HepG2 (cell line): ENCODE data around the gene UBE2M. TPM values are rescaled to one million over a fixed set of nuclear protein-coding genes. Genes with fewer than 3 reads are reported as not detected.

ENCODE experiments used
- AGO2 ChIP-seq: fragments of 200-400 bp; formaldehyde crosslinking; optimal IDR thresholded peaks from 2 replicates; pipeline ENCODE3; 2017; ENCODE audit warnings: mild to moderate bottlenecking, low read depth, low read length, moderate library complexity
- CEBPG ChIP-seq: IDR thresholded peaks from 2 replicates; pipeline ENCODE4 v1.6.1; 2016
- DRAP1 ChIP-seq: IDR thresholded peaks from 2 replicates; pipeline ENCODE4 v1.6.1; 2016; ENCODE audit warnings: missing genetic modification reagents, missing compliant biosample characterization
- EEA1 ChIP-seq: sonication (generic); formaldehyde crosslinking; IDR thresholded peaks from 2 replicates; pipeline ENCODE4 v1.5.1; 2020; ENCODE audit warnings: mild to moderate bottlenecking, missing genetic modification reagents, borderline replicate concordance
- GMEB2 ChIP-seq: IDR thresholded peaks from 2 replicates; pipeline ENCODE4 v1.6.1; 2016; ENCODE audit warnings: missing biosample characterization, missing genetic modification reagents, low read depth
- HCFC1 ChIP-seq: fragments of 150-350 bp; IDR thresholded peaks from 2 replicates; pipeline ENCODE4 v1.6.1; 2014; ENCODE audit warnings: low read depth, low read length
- HDAC2 ChIP-seq: sonication (generic); formaldehyde crosslinking; IDR thresholded peaks from 2 replicates; pipeline ENCODE4 v1.4.0; 2020; ENCODE audit warnings: missing genetic modification reagents
- KLF6 ChIP-seq: IDR thresholded peaks from 2 replicates; pipeline ENCODE4 v1.8.0; 2016; ENCODE audit warnings: missing biosample characterization, missing genetic modification reagents
- NFE2L1 ChIP-seq: sonication (generic); formaldehyde crosslinking; IDR thresholded peaks from 2 replicates; pipeline ENCODE4 v1.4.0; 2020; ENCODE audit warnings: missing genetic modification reagents, mild to moderate bottlenecking, borderline replicate concordance
- NFKB2 ChIP-seq: sonication (generic); formaldehyde crosslinking; IDR thresholded peaks from 2 replicates; pipeline ENCODE4 v1.4.0; 2020; ENCODE audit warnings: missing genetic modification reagents, borderline replicate concordance
- NFYC ChIP-seq: IDR thresholded peaks from 2 replicates; pipeline ENCODE4 v1.6.1; 2016; ENCODE audit warnings: missing genetic modification reagents, missing compliant biosample characterization
- NR3C1 ChIP-seq: sonication (generic); formaldehyde crosslinking; IDR thresholded peaks from 2 replicates; pipeline ENCODE4 v1.4.0; 2020; ENCODE audit warnings: missing genetic modification reagents
- PHF21A ChIP-seq: sonication (generic); formaldehyde crosslinking; IDR thresholded peaks from 2 replicates; pipeline ENCODE4 v1.5.0; 2020; ENCODE audit warnings: mild to moderate bottlenecking, missing genetic modification reagents
- POLR2A ChIP-seq, 2 experiments: IDR thresholded peaks; 2 replicates each; pipeline ENCODE4 v1.6.1; 2011; ENCODE audit warnings: low read depth in 2 of 2, low read length in 2 of 2, mild to moderate bottlenecking in 1 of 2, moderate library complexity in 1 of 2; ENCODE audit not compliant: insufficient read depth in 1 of 2
- POLR2AphosphoS5 ChIP-seq: IDR thresholded peaks from 2 replicates; pipeline ENCODE4 v1.6.1; 2012; ENCODE audit warnings: low read depth, low read length
- RNF2 ChIP-seq: fragments of 450-650 bp; conservative IDR thresholded peaks from 2 replicates; pipeline ENCODE4 v1.6.1; 2016; ENCODE audit warnings: low read depth
- SAFB2 ChIP-seq: sonication (generic); formaldehyde crosslinking; IDR thresholded peaks from 2 replicates; pipeline ENCODE4 v1.5.1; 2020; ENCODE audit warnings: missing genetic modification reagents, low read depth, mild to moderate bottlenecking, borderline replicate concordance
- SMARCC2 ChIP-seq: fragments of 450-650 bp; IDR thresholded peaks from 2 replicates; pipeline ENCODE4 v1.6.1; 2017; ENCODE audit warnings: antibody characterized with exemption, mild to moderate bottlenecking
- SSRP1 ChIP-seq: IDR thresholded peaks from 2 replicates; pipeline ENCODE4 v1.6.1; 2016; ENCODE audit warnings: control low read depth
- TBX2 ChIP-seq: sonication (generic); formaldehyde crosslinking; IDR thresholded peaks from 2 replicates; pipeline ENCODE4 v1.5.0; 2020; ENCODE audit warnings: missing genetic modification reagents, mild to moderate bottlenecking, borderline replicate concordance
- THAP7 ChIP-seq: sonication (generic); formaldehyde crosslinking; IDR thresholded peaks from 2 replicates; pipeline ENCODE4 v1.8.1; 2023; ENCODE audit warnings: mild to moderate bottlenecking, missing genetic modification reagents
- ZNF136 ChIP-seq: sonication (generic); formaldehyde crosslinking; IDR thresholded peaks from 2 replicates; pipeline ENCODE4 v1.8.1; 2022; ENCODE audit warnings: low read depth, mild to moderate bottlenecking, moderate library complexity, missing genetic modification reagents
- ZNF362 ChIP-seq: sonication (generic); formaldehyde crosslinking; IDR thresholded peaks from 2 replicates; pipeline ENCODE4 v1.4.0; 2020; ENCODE audit warnings: missing genetic modification reagents, mild to moderate bottlenecking, borderline replicate concordance
- ZNF562 ChIP-seq: sonication (generic); formaldehyde crosslinking; IDR thresholded peaks from 2 replicates; pipeline ENCODE4 v1.8.0; 2022; ENCODE audit warnings: missing genetic modification reagents, borderline replicate concordance
- ZNF598 ChIP-seq: sonication (generic); formaldehyde crosslinking; IDR thresholded peaks from 2 replicates; pipeline ENCODE4 v1.5.1; 2020; ENCODE audit warnings: mild to moderate bottlenecking, missing genetic modification reagents, borderline replicate concordance
- ZNF703 ChIP-seq: sonication (generic); formaldehyde crosslinking; IDR thresholded peaks from 2 replicates; pipeline ENCODE4 v1.5.1; 2020; ENCODE audit warnings: missing genetic modification reagents, mild to moderate bottlenecking, moderate library complexity, borderline replicate concordance
- ZNF768 ChIP-seq: sonication (generic); formaldehyde crosslinking; IDR thresholded peaks from 2 replicates; pipeline ENCODE4 v1.4.0; 2020; ENCODE audit warnings: missing genetic modification reagents
- ZNF780A ChIP-seq: sonication (generic); formaldehyde crosslinking; IDR thresholded peaks from 2 replicates; pipeline ENCODE4 v1.8.0; 2022; ENCODE audit warnings: mild to moderate bottlenecking, missing genetic modification reagents, moderate library complexity
- polyA plus RNA-seq, 8 experiments: library from polyadenylated mRNA; depleted of rRNA in 3 of 8; stranded (reverse) in 7 of 8; unstranded in 1 of 8; fragments of >200 nt; fragmentation: Illumina TruSeq in 4 of 8; extraction: Trizol in 4 of 8; gene quantifications; 2 replicates each; pipeline versions ENCODE4 v1.2.1 to v1.2.3, GENCODE V29; 2011 to 2016; ENCODE audit warnings: low read depth in 4 of 8, missing spikeins in 1 of 8, mixed read lengths in 1 of 8; ENCODE audit not compliant: insufficient read depth in 1 of 8
- total RNA-seq, 5 experiments: library from RNA; depleted of rRNA; stranded (reverse); fragments of >200 nt; fragmentation: Illumina TruSeq; extraction: Trizol; gene quantifications; 2 replicates each; pipeline ENCODE4 v1.2.3, GENCODE V29; 2016; ENCODE audit warnings: low read depth in 1 of 5

The UBE2M gene
- total and polyA plus RNA-seq, 2 of the 13 experiments (the other 11 are each of a cell fraction or from before 2014, with no cell fraction given): 36.2 to 50.3 TPM

- TF ChIP-seq GMEB2: 0 out of 2 replicates have a peak, but pooled peaks have one; percentile 18
- TF ChIP-seq ZNF780A (CRISPR knock-in tag): no peak
- peak; percentile 43; the same call in 1 of the 2 replicates for TF ChIP-seq EEA1 (CRISPR knock-in tag)
- peak; percentile 63 to 74 for TF ChIP-seq POLR2A (IDR thresholded peaks at IDR 0.05; ENCODE audit: insufficient read depth in 1 of 2, low read depth in 2 of 2, low read length in 2 of 2)
- peak; percentile 10 for TF ChIP-seq TBX2
- TF ChIP-seq DRAP1: no peak
- TF ChIP-seq ZNF768: no peak
- peak; percentile 85 for TF ChIP-seq CEBPG
- TF ChIP-seq ZNF562 (CRISPR knock-in tag): peak; percentile 61; the same call in 1 of the 2 replicates
- TF ChIP-seq NR3C1 (CRISPR knock-in tag): no peak
- TF ChIP-seq HCFC1: peak; percentile 33
- TF ChIP-seq RNF2: no peak
- no peak for TF ChIP-seq ZNF362 (CRISPR knock-in tag)
- TF ChIP-seq KLF6 (CRISPR knock-in tag): no peak
- peak; percentile 77; the same call in 1 of the 2 replicates for TF ChIP-seq ZNF598
- TF ChIP-seq AGO2: peak; percentile 99
- no peak for TF ChIP-seq THAP7 (CRISPR knock-in tag)
- TF ChIP-seq SAFB2 (CRISPR knock-in tag): 0 out of 2 replicates have a peak, but pooled peaks have one; percentile 34
- TF ChIP-seq POLR2AphosphoS5: peak; percentile 50
- TF ChIP-seq PHF21A (CRISPR knock-in tag): peak; percentile 17; the same call in 1 of the 2 replicates
- TF ChIP-seq HDAC2 (CRISPR knock-in tag): no peak
- TF ChIP-seq NFE2L1 (CRISPR knock-in tag): 0 out of 2 replicates have a peak, but pooled peaks have one; percentile 15
- TF ChIP-seq ZNF136 (CRISPR knock-in tag): 0 out of 2 replicates have a peak, but pooled peaks have one; percentile 60
- TF ChIP-seq SSRP1: no peak
- TF ChIP-seq ZNF703 (CRISPR knock-in tag): no peak; the same call in 1 of the 2 replicates
- no peak for TF ChIP-seq SMARCC2
- 0 out of 2 replicates have a peak, but pooled peaks have one; percentile 18 for TF ChIP-seq NFKB2 (CRISPR knock-in tag)
- no peak; the same call in 1 of the 2 replicates for TF ChIP-seq NFYC (CRISPR knock-in tag)
These were observed 3.7 kb downstream of the UBE2M start, which contains the start of gene CHMP2A (continued) for GRCh38 chr19:58554494-58555368.
